Measurements from ENCODE around the gene CXCL1. TPM values are rescaled to one million over a fixed set of nuclear protein-coding genes. Genes with fewer than 3 reads are reported as not detected.
A peak's percentile ranks its signal among the peaks of the same experiment; 100 is the strongest.

The CXCL1 gene
- total and polyA plus RNA-seq, 2 donors (not counting 1 experiment from before 2014, with no cell fraction given), result 1.4 to 1.5 TPM

DNA sequence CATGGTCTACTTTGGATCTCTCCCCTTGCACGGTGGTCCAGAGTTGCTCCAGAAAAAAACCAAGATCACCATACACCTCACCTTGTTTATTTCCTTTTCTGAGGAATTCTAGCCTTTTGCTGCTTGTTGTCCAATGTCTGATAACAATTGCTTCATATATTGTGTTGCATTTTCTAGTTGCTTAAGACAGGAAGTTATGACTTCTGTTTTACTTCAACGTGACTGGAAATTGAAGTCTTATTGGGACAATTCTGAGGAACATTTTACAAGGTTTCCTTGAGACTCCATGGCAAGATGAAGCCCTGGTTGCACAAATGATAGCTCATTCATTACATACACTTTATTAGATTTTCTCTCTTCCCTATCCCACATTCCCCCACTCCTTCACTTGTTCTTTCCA, 5.2 kb downstream of the CXCL1 start:
- no peaks in the 10 kb centered on the region for H3K36me3 ChIP-seq (ENCODE audit: control insufficient read depth, insufficient read depth, low read length)
- no peaks in the 10 kb centered on the region for H3K4me1 ChIP-seq (ENCODE audit: control insufficient read depth, extremely low read depth, insufficient read depth, low read length)
- H3K4me3 ChIP-seq (replicated peaks in 1 of 4; ENCODE audit: control extremely low read depth in 1 of 4, insufficient read depth in 1 of 4, low read depth in 3 of 4, low read length in 4 of 4), result no peak overlapping the region
- no peaks in the 10 kb centered on the region for H3K9me3 ChIP-seq (ENCODE audit: control insufficient read depth, insufficient read depth, low read depth, low read length)
- no peak for DNase-seq (ENCODE audit: low read depth in 2 of 2)
- no peaks in the 10 kb centered on the region for H3K79me2 ChIP-seq (ENCODE audit: control insufficient read depth, insufficient read depth, low read length)
- H3K27me3 ChIP-seq (ENCODE audit: control insufficient read depth, insufficient read depth, low read length), result no peaks in the 10 kb centered on the region
- no peak for TF ChIP-seq EZH2 (IDR thresholded peaks at IDR 0.05; ENCODE audit: low read length, missing control alignments)
- TF ChIP-seq CTCF (conservative IDR thresholded peaks at IDR 0.05 in 1 of 2, IDR thresholded peaks at IDR 0.05 in 1 of 2; ENCODE audit: low read depth in 1 of 2, low read length in 2 of 2), result no peak
- no peaks in the 10 kb centered on the region for H4K20me1 ChIP-seq (ENCODE audit: control insufficient read depth, extremely low read depth, insufficient read depth, low read length)
- H3K27ac ChIP-seq (ENCODE audit: insufficient read depth, low read length), result no peak overlapping the region
- H2AFZ ChIP-seq (ENCODE audit: low read length), result no peak overlapping the region
- H3K4me2 ChIP-seq (ENCODE audit: extremely low read depth, insufficient read depth, low read length), result no peak overlapping the region
- no peak overlapping the region for H3K9ac ChIP-seq (ENCODE audit: insufficient read depth, low read length)

- no peak overlapping the region for H3K4me2 ChIP-seq (ENCODE audit: extremely low read depth, insufficient read depth, low read length)
- no peaks in the 10 kb centered on the region for H3K79me2 ChIP-seq (ENCODE audit: control insufficient read depth, insufficient read depth, low read length)
- no peak overlapping the region for H3K4me3 ChIP-seq (replicated peaks in 1 of 4; ENCODE audit: control extremely low read depth in 1 of 4, insufficient read depth in 1 of 4, low read depth in 3 of 4, low read length in 4 of 4)
- DNase-seq (ENCODE audit: low read depth in 2 of 2), result peak in 1 of 2 donors; percentile 45
- no peak overlapping the region for H2AFZ ChIP-seq (ENCODE audit: low read length)
- TF ChIP-seq CTCF (conservative IDR thresholded peaks at IDR 0.05 in 1 of 2, IDR thresholded peaks at IDR 0.05 in 1 of 2; ENCODE audit: low read depth in 1 of 2, low read length in 2 of 2), result no peak
- no peak for TF ChIP-seq EZH2 (IDR thresholded peaks at IDR 0.05; ENCODE audit: low read length, missing control alignments)
- H3K9ac ChIP-seq (ENCODE audit: insufficient read depth, low read length), result no peak overlapping the region
- no peaks in the 10 kb centered on the region for H4K20me1 ChIP-seq (ENCODE audit: control insufficient read depth, extremely low read depth, insufficient read depth, low read length)
- no peaks in the 10 kb centered on the region for H3K9me3 ChIP-seq (ENCODE audit: control insufficient read depth, insufficient read depth, low read depth, low read length)
- H3K36me3 ChIP-seq (ENCODE audit: control insufficient read depth, insufficient read depth, low read length), result no peaks in the 10 kb centered on the region
- H3K27me3 ChIP-seq (ENCODE audit: control insufficient read depth, insufficient read depth, low read length), result no peaks in the 10 kb centered on the region
- no peak overlapping the region for H3K27ac ChIP-seq (ENCODE audit: insufficient read depth, low read length)
- no peaks in the 10 kb centered on the region for H3K4me1 ChIP-seq (ENCODE audit: control insufficient read depth, extremely low read depth, insufficient read depth, low read length)
These were observed 6.2 kb downstream of the CXCL1 start for GRCh38 chr4:73875401-73875800.

DNA sequence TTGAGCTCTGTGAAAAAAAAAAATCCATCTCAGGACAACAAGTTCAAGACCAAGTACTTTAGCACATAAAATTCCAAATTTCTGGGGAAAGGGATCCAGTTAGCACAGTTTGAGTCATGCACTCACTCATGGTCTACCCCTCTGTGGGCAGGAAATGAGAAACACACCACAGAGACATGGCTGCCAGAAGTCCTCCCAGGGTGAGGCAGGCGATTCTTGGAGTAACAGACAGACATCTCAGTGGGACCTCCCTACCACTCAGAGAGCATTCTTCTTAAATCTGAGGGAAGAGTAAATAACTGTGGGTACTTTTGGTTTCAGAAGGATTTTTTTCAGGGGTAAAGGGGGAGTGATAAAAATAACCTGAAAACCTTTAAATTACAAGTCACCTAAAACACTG, 14.1 kb downstream of the CXCL1 start:
- no peak overlapping the region for H2AFZ ChIP-seq (ENCODE audit: low read length)
- peaks cover 2% of the 10 kb centered on the region for H3K4me1 ChIP-seq (ENCODE audit: control insufficient read depth, extremely low read depth, insufficient read depth, low read length)
- H3K36me3 ChIP-seq (ENCODE audit: control insufficient read depth, insufficient read depth, low read length), result no peaks in the 10 kb centered on the region
- H3K79me2 ChIP-seq (ENCODE audit: control insufficient read depth, insufficient read depth, low read length), result no peaks in the 10 kb centered on the region
- no peak overlapping the region for H3K9ac ChIP-seq (ENCODE audit: insufficient read depth, low read length)
- no peaks in the 10 kb centered on the region for H4K20me1 ChIP-seq (ENCODE audit: control insufficient read depth, extremely low read depth, insufficient read depth, low read length)
- TF ChIP-seq EZH2 (IDR thresholded peaks at IDR 0.05; ENCODE audit: low read length, missing control alignments) (no peak), CTCF (conservative IDR thresholded peaks at IDR 0.05 in 1 of 2, IDR thresholded peaks at IDR 0.05 in 1 of 2; ENCODE audit: low read depth in 1 of 2, low read length in 2 of 2) (no peak)
- H3K9me3 ChIP-seq (ENCODE audit: control insufficient read depth, insufficient read depth, low read depth, low read length), result no peaks in the 10 kb centered on the region
- no peak overlapping the region for H3K4me3 ChIP-seq (replicated peaks in 1 of 4; ENCODE audit: control extremely low read depth in 1 of 4, insufficient read depth in 1 of 4, low read depth in 3 of 4, low read length in 4 of 4)
- no peaks in the 10 kb centered on the region for H3K27me3 ChIP-seq (ENCODE audit: control insufficient read depth, insufficient read depth, low read length)
- H3K27ac ChIP-seq (ENCODE audit: insufficient read depth, low read length), result no peak overlapping the region
- H3K4me2 ChIP-seq (ENCODE audit: extremely low read depth, insufficient read depth, low read length), result peak overlapping the region; percentile 40
- peak; percentile 43 to 89 for DNase-seq (ENCODE audit: low read depth in 2 of 2)
